ENCODE measurements around the gene MAPRE3.

DNA sequence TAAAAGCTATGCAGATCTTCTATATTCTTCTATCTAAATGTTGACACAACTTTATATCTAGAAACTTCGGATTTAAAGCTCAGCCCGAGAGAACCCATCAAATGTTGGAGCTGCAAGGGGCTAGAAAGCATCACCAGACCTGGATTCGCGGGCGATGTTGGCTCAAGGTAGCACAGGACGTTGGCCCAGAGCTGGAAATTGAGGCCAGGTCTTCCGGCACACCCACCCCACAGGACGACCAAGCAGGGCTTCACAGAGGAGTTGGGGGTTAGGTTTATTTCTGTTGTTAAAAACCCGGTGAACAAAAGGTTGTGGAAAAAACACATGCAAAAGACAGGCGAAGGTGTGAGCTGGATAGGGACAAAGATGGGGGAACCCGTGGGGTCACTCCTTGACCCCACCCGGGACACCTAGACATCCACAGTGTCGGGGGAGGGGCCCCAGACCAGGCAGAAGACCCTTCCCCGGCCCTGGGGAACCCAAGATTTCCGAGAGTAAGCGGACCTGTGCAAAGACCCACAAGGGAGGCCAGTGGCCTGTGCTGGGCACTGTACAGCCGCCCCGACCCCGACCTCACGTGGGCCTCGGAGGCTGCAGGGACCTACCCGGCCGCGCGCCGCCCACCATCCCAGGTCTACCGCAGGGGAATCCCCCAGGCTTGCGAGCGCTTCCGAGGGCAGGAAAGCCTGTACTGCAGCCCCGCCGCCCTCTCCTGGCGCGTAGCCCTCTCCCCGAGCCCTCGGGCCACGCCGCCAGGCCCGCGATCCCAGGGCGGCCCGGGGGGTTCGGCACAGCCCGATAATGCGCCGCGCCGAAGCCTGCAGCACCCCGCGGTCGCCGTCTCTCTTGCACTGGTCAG, 79.2 kb downstream of the MAPRE3 start:
- TF ChIP-seq, protein P1, sequence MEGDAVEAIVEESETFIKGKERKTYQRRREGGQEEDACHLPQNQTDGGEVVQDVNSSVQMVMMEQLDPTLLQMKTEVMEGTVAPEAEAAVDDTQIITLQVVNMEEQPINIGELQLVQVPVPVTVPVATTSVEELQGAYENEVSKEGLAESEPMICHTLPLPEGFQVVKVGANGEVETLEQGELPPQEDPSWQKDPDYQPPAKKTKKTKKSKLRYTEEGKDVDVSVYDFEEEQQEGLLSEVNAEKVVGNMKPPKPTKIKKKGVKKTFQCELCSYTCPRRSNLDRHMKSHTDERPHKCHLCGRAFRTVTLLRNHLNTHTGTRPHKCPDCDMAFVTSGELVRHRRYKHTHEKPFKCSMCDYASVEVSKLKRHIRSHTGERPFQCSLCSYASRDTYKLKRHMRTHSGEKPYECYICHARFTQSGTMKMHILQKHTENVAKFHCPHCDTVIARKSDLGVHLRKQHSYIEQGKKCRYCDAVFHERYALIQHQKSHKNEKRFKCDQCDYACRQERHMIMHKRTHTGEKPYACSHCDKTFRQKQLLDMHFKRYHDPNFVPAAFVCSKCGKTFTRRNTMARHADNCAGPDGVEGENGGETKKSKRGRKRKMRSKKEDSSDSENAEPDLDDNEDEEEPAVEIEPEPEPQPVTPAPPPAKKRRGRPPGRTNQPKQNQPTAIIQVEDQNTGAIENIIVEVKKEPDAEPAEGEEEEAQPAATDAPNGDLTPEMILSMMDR (IDR thresholded peaks at IDR 0.05), result no peak
- TF ChIP-seq POLR2A (IDR thresholded peaks at IDR 0.05), result no peak

All from Peyer's patch (tissue), 4 donors.